GM23338 (cell line): ENCODE results near the gene WWOX. TPM values are rescaled to one million over a fixed set of nuclear protein-coding genes. Genes with fewer than 3 reads are reported as not detected.

ENCODE experiments used
- ATAC-seq: fragments of 200-7000 bp; cut with Tn5 transposase; 3 replicates; pipeline ENCODE4 v1.9.1; 2020
- DNase-seq: peaks from one replicate; pipeline ENCODE4 v3.0.0-alpha.2; 2015; ENCODE audit warnings: low spot score
- H2AFZ ChIP-seq: fragments of 200-600 bp; sonication (generic); 2 replicates; pipeline ENCODE4 v1.8.0; 2016; ENCODE audit warnings: antibody characterized with exemption, mild to moderate bottlenecking, moderate library complexity
- H3F3A ChIP-seq: fragments of 200-600 bp; sonication (generic); replicated peaks from 2 replicates; pipeline ENCODE4 v1.8.0; 2017; ENCODE audit warnings: antibody characterized with exemption, mixed run types, low read depth
- H3K27ac ChIP-seq: fragments of 200-600 bp; sonication (generic); 2 replicates; pipeline ENCODE4 v1.6.1; 2016; ENCODE audit warnings: low read depth
- H3K27me3 ChIP-seq: fragments of 200-600 bp; sonication (generic); 2 replicates; pipeline ENCODE4 v1.8.0; 2016; ENCODE audit warnings: mild to moderate bottlenecking, mixed run types, moderate library complexity; ENCODE audit not compliant: insufficient read depth
- H3K36me3 ChIP-seq: fragments of 200-600 bp; sonication (generic); 2 replicates; pipeline ENCODE4 v1.8.0; 2016; ENCODE audit warnings: mild to moderate bottlenecking; ENCODE audit not compliant: insufficient read depth
- H3K4me1 ChIP-seq: fragments of 200-600 bp; sonication (generic); 2 replicates; pipeline ENCODE4 v1.8.0; 2016; ENCODE audit warnings: mild to moderate bottlenecking, moderate library complexity; ENCODE audit not compliant: insufficient read depth
- H3K4me2 ChIP-seq: fragments of 200-600 bp; sonication (generic); 2 replicates; pipeline ENCODE4 v1.7.1; 2017; ENCODE audit warnings: mixed run types
- H3K4me3 ChIP-seq: fragments of 200-600 bp; sonication (generic); 2 replicates; pipeline ENCODE4 v1.6.1; 2016; ENCODE audit warnings: mixed run types
- H3K79me2 ChIP-seq: fragments of 200-600 bp; sonication (generic); replicated peaks from 2 replicates; pipeline ENCODE4 v1.8.0; 2017; ENCODE audit warnings: mild to moderate bottlenecking; ENCODE audit not compliant: insufficient read depth
- H3K9me2 ChIP-seq: fragments of 200-600 bp; sonication (generic); 2 replicates; pipeline ENCODE4 v1.8.0; 2017; ENCODE audit not compliant: insufficient read depth
- H4K20me1 ChIP-seq: fragments of 200-600 bp; sonication (generic); replicated peaks from 2 replicates; pipeline ENCODE4 v1.8.0; 2017; ENCODE audit warnings: mild to moderate bottlenecking; ENCODE audit not compliant: insufficient read depth
- H3K27ac Mint-ChIP-seq: 2 replicates; pipeline ENCODE4 v1.8.0; 2020; ENCODE audit warnings: inconsistent platforms, mild to moderate bottlenecking, moderate library complexity, mixed read lengths
- H3K27me3 Mint-ChIP-seq: 3 replicates; pipeline ENCODE4 v1.8.0; 2022; ENCODE audit warnings: low read depth, mild to moderate bottlenecking, moderate library complexity, mixed read lengths, inconsistent platforms; ENCODE audit not compliant: insufficient read depth, poor library complexity
- H3K36me3 Mint-ChIP-seq: 3 replicates; pipeline ENCODE4 v1.8.0; 2021; ENCODE audit warnings: low read depth, mild to moderate bottlenecking, inconsistent platforms, moderate library complexity, mixed read lengths
- H3K4me1 Mint-ChIP-seq: 3 replicates; pipeline ENCODE4 v1.8.0; 2020; ENCODE audit warnings: mild to moderate bottlenecking, inconsistent platforms, mixed read lengths
- H3K4me3 Mint-ChIP-seq: 3 replicates; pipeline ENCODE4 v1.8.0; 2021; ENCODE audit warnings: moderate library complexity, mild to moderate bottlenecking, inconsistent platforms, mixed read lengths
- H3K9me3 Mint-ChIP-seq: 3 replicates; pipeline ENCODE4 v1.8.0; 2020; ENCODE audit warnings: moderate library complexity, mild to moderate bottlenecking, inconsistent platforms, mixed read lengths
- EZH2phosphoT487 ChIP-seq: fragments of 200-600 bp; sonication (generic); IDR thresholded peaks from one replicate; pipeline ENCODE4 v1.8.1; 2018; ENCODE audit warnings: antibody characterized with exemption; ENCODE audit not compliant: unreplicated experiment
- POLR2AphosphoS5 ChIP-seq: IDR thresholded peaks from 2 replicates; pipeline ENCODE4 v1.6.1; 2016; ENCODE audit warnings: antibody characterized with exemption, low read depth
- ZNF114 ChIP-seq: fragments of 250-450 bp; sonication (Bioruptor Pico); IDR thresholded peaks from 2 replicates; pipeline ENCODE4 v1.5.0; 2020; ENCODE audit warnings: mild to moderate bottlenecking, moderate library complexity
- ZNF331 ChIP-seq: fragments of 250-450 bp; sonication (Bioruptor Pico); IDR thresholded peaks from 2 replicates; pipeline ENCODE4 v1.5.0; 2020; ENCODE audit warnings: low read depth, mild to moderate bottlenecking, moderate library complexity
- polyA plus RNA-seq: library from polyadenylated mRNA; unstranded; fragments of >200 nt; fragmentation: Nextera tagmentation; extraction: Ambion mirVana; gene quantifications from 2 replicates; pipeline ENCODE4 v1.2.1, GENCODE V29; 2016
- total RNA-seq: library from RNA; depleted of rRNA; stranded (reverse); fragments of >200 nt; shearing (Covaris generic); gene quantifications from 2 replicates; pipeline ENCODE4 v1.2.3, GENCODE V29; 2014
- TF ChIP-seq, protein P1 (sequence below), 2 experiments: fragments of 200-600 bp in 1 of 2; sonication (generic) in 1 of 2; conservative IDR thresholded peaks; 2 replicates each; pipeline versions ENCODE4 v1.5.1 to v1.6.1; 2016 to 2017; ENCODE audit warnings: antibody characterized with exemption in 2 of 2, low read depth in 2 of 2, mild to moderate bottlenecking in 2 of 2, moderate library complexity in 1 of 2
- TF ChIP-seq, protein P2 (sequence below): fragments of 250-450 bp; sonication (Bioruptor Pico); IDR thresholded peaks from 2 replicates; pipeline ENCODE4 v1.5.0; 2020; ENCODE audit warnings: mild to moderate bottlenecking, moderate library complexity
- TF ChIP-seq, protein P3 (sequence below): IDR thresholded peaks from 2 replicates; pipeline ENCODE4 v1.6.1; 2016; ENCODE audit warnings: antibody characterized with exemption

WWOX gene
- total and polyA plus RNA-seq, 2 experiments from 2014 or later: 10.0 to 19.3 TPM

DNA sequence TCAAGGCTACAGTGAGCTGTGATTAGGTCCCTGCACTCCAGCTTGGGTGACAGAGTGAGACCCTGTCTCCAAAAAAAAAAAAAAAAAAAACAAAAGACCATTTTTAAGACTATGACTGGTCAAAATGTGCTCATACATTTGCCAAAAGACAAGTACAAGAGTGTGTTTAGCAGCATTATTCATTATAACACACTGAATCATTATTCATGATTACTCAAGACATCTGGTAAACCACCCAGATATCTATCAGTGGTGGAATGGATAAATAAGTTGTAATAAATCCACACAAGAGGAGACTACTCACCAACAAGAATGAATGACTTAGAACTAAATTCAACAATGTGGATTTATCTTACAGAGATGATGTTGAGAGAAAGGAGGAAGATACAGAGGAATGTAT is 784.8 kb downstream of the WWOX start (continued):
- TF ChIP-seq, protein P1, sequence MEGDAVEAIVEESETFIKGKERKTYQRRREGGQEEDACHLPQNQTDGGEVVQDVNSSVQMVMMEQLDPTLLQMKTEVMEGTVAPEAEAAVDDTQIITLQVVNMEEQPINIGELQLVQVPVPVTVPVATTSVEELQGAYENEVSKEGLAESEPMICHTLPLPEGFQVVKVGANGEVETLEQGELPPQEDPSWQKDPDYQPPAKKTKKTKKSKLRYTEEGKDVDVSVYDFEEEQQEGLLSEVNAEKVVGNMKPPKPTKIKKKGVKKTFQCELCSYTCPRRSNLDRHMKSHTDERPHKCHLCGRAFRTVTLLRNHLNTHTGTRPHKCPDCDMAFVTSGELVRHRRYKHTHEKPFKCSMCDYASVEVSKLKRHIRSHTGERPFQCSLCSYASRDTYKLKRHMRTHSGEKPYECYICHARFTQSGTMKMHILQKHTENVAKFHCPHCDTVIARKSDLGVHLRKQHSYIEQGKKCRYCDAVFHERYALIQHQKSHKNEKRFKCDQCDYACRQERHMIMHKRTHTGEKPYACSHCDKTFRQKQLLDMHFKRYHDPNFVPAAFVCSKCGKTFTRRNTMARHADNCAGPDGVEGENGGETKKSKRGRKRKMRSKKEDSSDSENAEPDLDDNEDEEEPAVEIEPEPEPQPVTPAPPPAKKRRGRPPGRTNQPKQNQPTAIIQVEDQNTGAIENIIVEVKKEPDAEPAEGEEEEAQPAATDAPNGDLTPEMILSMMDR (conservative IDR thresholded peaks at IDR 0.05; ENCODE audit: low read depth in 2 of 2): no peak

DNA sequence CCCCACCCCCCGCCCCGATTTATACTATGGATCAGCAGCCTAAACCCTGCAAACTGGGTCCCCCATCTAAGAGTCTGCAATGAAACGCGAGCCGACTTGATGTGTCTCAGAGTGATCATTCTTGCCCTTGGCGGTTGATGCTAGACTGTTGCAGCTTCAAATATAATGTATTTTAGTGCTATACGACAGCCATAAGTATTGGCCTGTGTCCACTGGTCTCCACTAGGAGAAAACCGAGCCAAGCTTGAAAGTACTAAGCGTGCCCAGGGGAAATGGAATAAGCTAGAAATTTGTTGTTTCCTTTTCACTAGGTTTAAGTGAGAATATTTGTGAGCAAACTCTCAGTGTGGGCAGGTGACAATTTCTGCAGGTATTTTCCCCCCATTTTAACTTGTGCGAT is 789.9 kb downstream of the WWOX start:
- Mint-ChIP-seq H3K36me3 (no peaks in the 10 kb centered on the region), H3K4me3 (no peak overlapping the region), H3K27ac (no peak overlapping the region), H3K9me3 (no peaks in the 10 kb centered on the region; the same call in 2 of the 3 replicates), H3K4me1 (peaks cover 28% of the 10 kb centered on the region), H3K27me3 (no peaks in the 10 kb centered on the region)
- no peaks in the 10 kb centered on the region; the same call in 1 of the 2 replicates for H4K20me1 ChIP-seq
- no peaks in the 10 kb centered on the region for H3K27me3 ChIP-seq
- ATAC-seq (no peak), DNase-seq (no peak)
- no peak overlapping the region for H3K4me3 ChIP-seq
- H3K79me2 ChIP-seq: no peaks in the 10 kb centered on the region
- H3K27ac ChIP-seq: no peak overlapping the region
- peaks cover 4% of the 10 kb centered on the region; the same call in 1 of the 2 replicates for H3K9me2 ChIP-seq
- no peak overlapping the region for H2AFZ ChIP-seq
- peaks cover 20% of the 10 kb centered on the region for H3K4me1 ChIP-seq
- TF ChIP-seq, protein P2, sequence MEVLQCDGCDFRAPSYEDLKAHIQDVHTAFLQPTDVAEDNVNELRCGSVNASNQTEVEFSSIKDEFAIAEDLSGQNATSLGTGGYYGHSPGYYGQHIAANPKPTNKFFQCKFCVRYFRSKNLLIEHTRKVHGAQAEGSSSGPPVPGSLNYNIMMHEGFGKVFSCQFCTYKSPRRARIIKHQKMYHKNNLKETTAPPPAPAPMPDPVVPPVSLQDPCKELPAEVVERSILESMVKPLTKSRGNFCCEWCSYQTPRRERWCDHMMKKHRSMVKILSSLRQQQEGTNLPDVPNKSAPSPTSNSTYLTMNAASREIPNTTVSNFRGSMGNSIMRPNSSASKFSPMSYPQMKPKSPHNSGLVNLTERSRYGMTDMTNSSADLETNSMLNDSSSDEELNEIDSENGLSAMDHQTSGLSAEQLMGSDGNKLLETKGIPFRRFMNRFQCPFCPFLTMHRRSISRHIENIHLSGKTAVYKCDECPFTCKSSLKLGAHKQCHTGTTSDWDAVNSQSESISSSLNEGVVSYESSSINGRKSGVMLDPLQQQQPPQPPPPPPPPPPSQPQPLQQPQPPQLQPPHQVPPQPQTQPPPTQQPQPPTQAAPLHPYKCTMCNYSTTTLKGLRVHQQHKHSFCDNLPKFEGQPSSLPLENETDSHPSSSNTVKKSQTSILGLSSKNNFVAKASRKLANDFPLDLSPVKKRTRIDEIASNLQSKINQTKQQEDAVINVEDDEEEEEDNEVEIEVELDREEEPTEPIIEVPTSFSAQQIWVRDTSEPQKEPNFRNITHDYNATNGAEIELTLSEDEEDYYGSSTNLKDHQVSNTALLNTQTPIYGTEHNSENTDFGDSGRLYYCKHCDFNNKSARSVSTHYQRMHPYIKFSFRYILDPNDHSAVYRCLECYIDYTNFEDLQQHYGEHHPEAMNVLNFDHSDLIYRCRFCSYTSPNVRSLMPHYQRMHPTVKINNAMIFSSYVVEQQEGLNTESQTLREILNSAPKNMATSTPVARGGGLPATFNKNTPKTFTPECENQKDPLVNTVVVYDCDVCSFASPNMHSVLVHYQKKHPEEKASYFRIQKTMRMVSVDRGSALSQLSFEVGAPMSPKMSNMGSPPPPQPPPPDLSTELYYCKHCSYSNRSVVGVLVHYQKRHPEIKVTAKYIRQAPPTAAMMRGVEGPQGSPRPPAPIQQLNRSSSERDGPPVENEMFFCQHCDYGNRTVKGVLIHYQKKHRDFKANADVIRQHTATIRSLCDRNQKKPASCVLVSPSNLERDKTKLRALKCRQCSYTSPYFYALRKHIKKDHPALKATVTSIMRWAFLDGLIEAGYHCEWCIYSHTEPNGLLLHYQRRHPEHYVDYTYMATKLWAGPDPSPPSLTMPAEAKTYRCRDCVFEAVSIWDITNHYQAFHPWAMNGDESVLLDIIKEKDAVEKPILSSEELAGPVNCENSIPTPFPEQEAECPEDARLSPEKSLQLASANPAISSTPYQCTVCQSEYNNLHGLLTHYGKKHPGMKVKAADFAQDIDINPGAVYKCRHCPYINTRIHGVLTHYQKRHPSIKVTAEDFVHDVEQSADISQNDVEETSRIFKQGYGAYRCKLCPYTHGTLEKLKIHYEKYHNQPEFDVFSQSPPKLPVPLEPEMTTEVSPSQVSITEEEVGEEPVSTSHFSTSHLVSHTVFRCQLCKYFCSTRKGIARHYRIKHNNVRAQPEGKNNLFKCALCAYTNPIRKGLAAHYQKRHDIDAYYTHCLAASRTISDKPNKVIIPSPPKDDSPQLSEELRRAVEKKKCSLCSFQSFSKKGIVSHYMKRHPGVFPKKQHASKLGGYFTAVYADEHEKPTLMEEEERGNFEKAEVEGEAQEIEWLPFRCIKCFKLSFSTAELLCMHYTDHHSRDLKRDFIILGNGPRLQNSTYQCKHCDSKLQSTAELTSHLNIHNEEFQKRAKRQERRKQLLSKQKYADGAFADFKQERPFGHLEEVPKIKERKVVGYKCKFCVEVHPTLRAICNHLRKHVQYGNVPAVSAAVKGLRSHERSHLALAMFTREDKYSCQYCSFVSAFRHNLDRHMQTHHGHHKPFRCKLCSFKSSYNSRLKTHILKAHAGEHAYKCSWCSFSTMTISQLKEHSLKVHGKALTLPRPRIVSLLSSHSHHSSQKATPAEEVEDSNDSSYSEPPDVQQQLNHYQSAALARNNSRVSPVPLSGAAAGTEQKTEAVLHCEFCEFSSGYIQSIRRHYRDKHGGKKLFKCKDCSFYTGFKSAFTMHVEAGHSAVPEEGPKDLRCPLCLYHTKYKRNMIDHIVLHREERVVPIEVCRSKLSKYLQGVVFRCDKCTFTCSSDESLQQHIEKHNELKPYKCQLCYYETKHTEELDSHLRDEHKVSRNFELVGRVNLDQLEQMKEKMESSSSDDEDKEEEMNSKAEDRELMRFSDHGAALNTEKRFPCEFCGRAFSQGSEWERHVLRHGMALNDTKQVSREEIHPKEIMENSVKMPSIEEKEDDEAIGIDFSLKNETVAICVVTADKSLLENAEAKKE: no peak
- TF ChIP-seq, protein P3, sequence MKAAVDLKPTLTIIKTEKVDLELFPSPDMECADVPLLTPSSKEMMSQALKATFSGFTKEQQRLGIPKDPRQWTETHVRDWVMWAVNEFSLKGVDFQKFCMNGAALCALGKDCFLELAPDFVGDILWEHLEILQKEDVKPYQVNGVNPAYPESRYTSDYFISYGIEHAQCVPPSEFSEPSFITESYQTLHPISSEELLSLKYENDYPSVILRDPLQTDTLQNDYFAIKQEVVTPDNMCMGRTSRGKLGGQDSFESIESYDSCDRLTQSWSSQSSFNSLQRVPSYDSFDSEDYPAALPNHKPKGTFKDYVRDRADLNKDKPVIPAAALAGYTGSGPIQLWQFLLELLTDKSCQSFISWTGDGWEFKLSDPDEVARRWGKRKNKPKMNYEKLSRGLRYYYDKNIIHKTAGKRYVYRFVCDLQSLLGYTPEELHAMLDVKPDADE: no peak
- TF ChIP-seq ZNF114 (CRISPR knock-in tag): no peak
- no peak for TF ChIP-seq ZNF331
- TF ChIP-seq EZH2phosphoT487: no peak
- TF ChIP-seq POLR2AphosphoS5: no peak
- H3K4me2 ChIP-seq: no peak overlapping the region
- no peaks in the 10 kb centered on the region for H3K36me3 ChIP-seq
- H3F3A ChIP-seq: no peaks in the 10 kb centered on the region
